KMS-11 (cell line): ENCODE data around the gene CYBC1.
"Not testable (repeated sequence)": the region's sequence is repeated elsewhere in the genome, so short reads cannot be mapped to it uniquely, and the experiment has no call there.

Source experiments
- H2AFZ ChIP-seq: fragments of 200-600 bp; sonication (generic); 2 replicates; pipeline ENCODE4 v1.6.1; 2016; ENCODE audit warnings: antibody characterized with exemption, mixed run types, low read depth
- H3K27ac ChIP-seq: fragments of 200-600 bp; sonication (generic); 2 replicates; pipeline ENCODE4 v1.6.1; 2016; ENCODE audit warnings: mild to moderate bottlenecking, mixed run types
- H3K27me3 ChIP-seq: fragments of 200-600 bp; sonication (generic); 2 replicates; pipeline ENCODE4 v1.6.1; 2017; ENCODE audit warnings: mild to moderate bottlenecking, low read depth, mixed run types, moderate library complexity; ENCODE audit not compliant: insufficient read depth
- H3K36me3 ChIP-seq: fragments of 200-600 bp; sonication (generic); 2 replicates; pipeline ENCODE4 v1.6.1; 2017; ENCODE audit warnings: mild to moderate bottlenecking, mixed run types; ENCODE audit not compliant: insufficient read depth
- H3K4me1 ChIP-seq: fragments of 200-600 bp; sonication (generic); 2 replicates; pipeline ENCODE4 v1.6.1; 2016; ENCODE audit warnings: mild to moderate bottlenecking, low read depth, mixed run types; ENCODE audit not compliant: poor library complexity, severe bottlenecking
- H3K4me2 ChIP-seq: fragments of 200-600 bp; sonication (generic); 2 replicates; pipeline ENCODE4 v1.7.0; 2016; ENCODE audit warnings: mild to moderate bottlenecking, mixed run types
- H3K4me3 ChIP-seq: fragments of 200-600 bp; sonication (generic); IDR thresholded peaks from 2 replicates; pipeline ENCODE4 v1.6.1; 2017; ENCODE audit warnings: low read depth, low read length, mixed read lengths; ENCODE audit not compliant: insufficient read depth
- H3K79me2 ChIP-seq: fragments of 200-600 bp; sonication (generic); 2 replicates; pipeline ENCODE4 v1.6.1; 2016; ENCODE audit warnings: low read depth, mixed run types; ENCODE audit not compliant: insufficient read depth
- H3K9ac ChIP-seq: fragments of 200-600 bp; sonication (generic); 2 replicates; pipeline ENCODE4 v1.6.1; 2016; ENCODE audit warnings: mild to moderate bottlenecking, mixed run types
- H4K20me1 ChIP-seq: fragments of 200-600 bp; sonication (generic); 2 replicates; pipeline ENCODE4 v1.6.1; 2016; ENCODE audit warnings: mild to moderate bottlenecking, mixed run types; ENCODE audit not compliant: insufficient read depth
- CTCF ChIP-seq: fragments of 200-600 bp; sonication (generic); conservative IDR thresholded peaks from 2 replicates; pipeline ENCODE4 v1.6.1; 2017; ENCODE audit warnings: low read depth, mild to moderate bottlenecking, antibody characterized with exemption, low read length, moderate library complexity, mixed read lengths

CYBC1 gene

GRCh38 chr17:82457929-82458178 lies 7.3 kb upstream of the CYBC1 start:
- Histone ChIP-seq H3K4me2 (peak overlapping the region; percentile 78), H3K36me3 (no peaks in the 10 kb centered on the region), H3K4me3 (peak overlapping the region; percentile 3), H3K4me1 (peaks cover 37% of the 10 kb centered on the region), H3K9ac (peak overlapping the region; percentile 99), H4K20me1 (no peaks in the 10 kb centered on the region), H2AFZ (peak overlapping the region; percentile 61), H3K79me2 (peaks cover 18% of the 10 kb centered on the region; the same call in 1 of the 2 replicates), H3K27ac (peak overlapping the region; percentile 99), H3K27me3 (no peaks in the 10 kb centered on the region)
- TF ChIP-seq CTCF = no peak

GRCh38 chr17:82457073-82457928 lies 6.7 kb upstream of the CYBC1 start:
- Histone ChIP-seq H3K27me3 (no peaks in the 10 kb centered on the region), H3K9ac (peak overlapping the region; percentile 99), H3K4me1 (peaks cover 37% of the 10 kb centered on the region), H3K4me3 (peak overlapping the region; percentile 3), H4K20me1 (no peaks in the 10 kb centered on the region), H3K79me2 (peaks cover 18% of the 10 kb centered on the region; the same call in 1 of the 2 replicates), H3K27ac (peak overlapping the region; percentile 99), H3K4me2 (peak overlapping the region; percentile 78), H3K36me3 (no peaks in the 10 kb centered on the region), H2AFZ (peak overlapping the region; percentile 61)
- no peak for TF ChIP-seq CTCF

- H3K27ac ChIP-seq, H3K4me2 ChIP-seq, H2AFZ ChIP-seq, H3K4me3 ChIP-seq, H4K20me1 ChIP-seq, H3K9ac ChIP-seq, H3K36me3 ChIP-seq, H3K27me3 ChIP-seq: not testable (repeated sequence)
- Histone ChIP-seq H3K79me2 (peaks cover 14% of the 10 kb centered on the region; the same call in 1 of the 2 replicates), H3K4me1 (peaks cover 39% of the 10 kb centered on the region)
Observed at GRCh38 chr17:82453706-82454105, 3.2 kb upstream of the CYBC1 start.

GRCh38 chr17:82453151-82453550 lies 2.6 kb upstream of the CYBC1 start:
- H3K9ac ChIP-seq, H3K27ac ChIP-seq, H3K36me3 ChIP-seq, H3K4me2 ChIP-seq, H4K20me1 ChIP-seq, H3K27me3 ChIP-seq, H3K4me3 ChIP-seq, H2AFZ ChIP-seq: not testable (repeated sequence)
- H3K4me1 ChIP-seq = peaks cover 41% of the 10 kb centered on the region
- peaks cover 15% of the 10 kb centered on the region; the same call in 1 of the 2 replicates for H3K79me2 ChIP-seq

GRCh38 chr17:82452162-82452561 lies 1.6 kb upstream of the CYBC1 start:
- Histone ChIP-seq H3K4me3 (no peak overlapping the region), H3K79me2 (peaks cover 22% of the 10 kb centered on the region; the same call in 1 of the 2 replicates), H3K9ac (no peak overlapping the region), H3K4me2 (no peak overlapping the region), H2AFZ (no peak overlapping the region), H3K27me3 (no peaks in the 10 kb centered on the region), H3K4me1 (peaks cover 34% of the 10 kb centered on the region), H3K36me3 (no peaks in the 10 kb centered on the region), H4K20me1 (no peaks in the 10 kb centered on the region), H3K27ac (no peak overlapping the region)
- TF ChIP-seq CTCF = no peak
